Measurements from ENCODE around the gene VPS9D1. TPM values are rescaled to one million over a fixed set of nuclear protein-coding genes. Genes with fewer than 3 reads are reported as not detected.

VPS9D1 gene
- total and polyA plus RNA-seq, 4 donors, result 6.1 to 26.1 (median 18.2) TPM

DNA sequence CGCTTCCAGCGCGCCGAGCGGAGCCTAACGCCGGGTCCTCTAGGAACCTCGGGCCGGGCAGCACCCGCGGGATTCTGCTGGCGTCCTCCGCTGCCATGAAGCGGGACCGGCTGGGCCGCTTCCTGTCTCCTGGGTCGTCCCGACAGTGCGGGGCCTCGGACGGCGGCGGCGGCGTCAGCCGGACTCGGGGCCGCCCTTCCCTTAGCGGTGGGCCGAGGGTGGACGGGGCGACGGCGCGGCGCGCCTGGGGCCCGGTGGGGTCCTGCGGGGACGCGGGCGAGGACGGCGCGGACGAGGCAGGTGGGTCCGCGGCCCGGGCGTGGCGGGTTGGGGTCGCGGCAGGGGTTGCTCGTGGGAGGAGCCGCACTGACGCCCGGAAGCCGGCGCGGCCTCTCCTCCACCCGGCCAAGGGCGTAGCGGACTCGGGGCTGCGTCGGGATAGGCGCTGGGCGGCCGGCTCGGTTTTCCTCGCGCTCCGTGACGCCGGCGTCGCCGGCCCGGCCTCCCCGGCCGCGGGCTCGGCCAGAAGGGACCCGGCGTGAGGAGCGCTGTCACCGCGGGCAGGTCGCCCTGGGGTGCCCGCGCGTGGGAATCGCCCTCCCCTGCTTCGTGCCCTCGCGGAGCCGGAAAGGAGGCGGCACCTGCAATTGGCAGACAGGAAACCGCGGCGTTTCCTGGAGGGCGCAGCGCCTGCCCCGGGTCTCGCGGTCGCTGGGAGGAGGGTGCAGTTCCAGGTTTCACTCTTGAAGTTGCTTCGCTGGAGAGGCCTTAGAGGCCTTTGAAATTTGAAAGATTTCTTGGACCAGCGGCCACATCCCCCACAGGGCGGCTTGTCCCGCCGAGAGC, 1.1 kb upstream of the VPS9D1 start:
- Histone ChIP-seq H3K9me3 (ENCODE audit: control insufficient read depth in 4 of 4, insufficient read depth in 3 of 4, low read length in 3 of 4) (no peaks in the 10 kb centered on the region), H3K27me3 (ENCODE audit: control insufficient read depth in 3 of 3, insufficient read depth in 3 of 3, low read length in 2 of 3) (no peaks in the 10 kb centered on the region), H3K27ac (ENCODE audit: low read depth in 1 of 2, low read length in 1 of 2) (peak overlapping the region; percentile 96 to 98), H3K4me1 (ENCODE audit: control insufficient read depth in 5 of 5, insufficient read depth in 5 of 5, low read length in 5 of 5) (peaks cover 0 to 32% (median 19%) of the 10 kb centered on the region in 5 donors), H3K36me3 (ENCODE audit: control insufficient read depth in 4 of 4, insufficient read depth in 4 of 4, low read length in 4 of 4) (peaks cover 0 to 20% (median 13%) of the 10 kb centered on the region in 4 donors), H3K9ac (ENCODE audit: insufficient read depth in 1 of 2, low read length in 2 of 2) (no peak overlapping the region), H3K4me3 (peak overlapping the region; percentile 81)
- DNase-seq (peak; percentile 26 to 48 (median 31)), ATAC-seq (ENCODE audit: insufficient read depth, low FRiP score) (peak; percentile 42)
- 0 to 1% methylated on average over 81 to 112 of the region's 112 CpGs for WGBS, 2 donors
- TF ChIP-seq, protein P1, sequence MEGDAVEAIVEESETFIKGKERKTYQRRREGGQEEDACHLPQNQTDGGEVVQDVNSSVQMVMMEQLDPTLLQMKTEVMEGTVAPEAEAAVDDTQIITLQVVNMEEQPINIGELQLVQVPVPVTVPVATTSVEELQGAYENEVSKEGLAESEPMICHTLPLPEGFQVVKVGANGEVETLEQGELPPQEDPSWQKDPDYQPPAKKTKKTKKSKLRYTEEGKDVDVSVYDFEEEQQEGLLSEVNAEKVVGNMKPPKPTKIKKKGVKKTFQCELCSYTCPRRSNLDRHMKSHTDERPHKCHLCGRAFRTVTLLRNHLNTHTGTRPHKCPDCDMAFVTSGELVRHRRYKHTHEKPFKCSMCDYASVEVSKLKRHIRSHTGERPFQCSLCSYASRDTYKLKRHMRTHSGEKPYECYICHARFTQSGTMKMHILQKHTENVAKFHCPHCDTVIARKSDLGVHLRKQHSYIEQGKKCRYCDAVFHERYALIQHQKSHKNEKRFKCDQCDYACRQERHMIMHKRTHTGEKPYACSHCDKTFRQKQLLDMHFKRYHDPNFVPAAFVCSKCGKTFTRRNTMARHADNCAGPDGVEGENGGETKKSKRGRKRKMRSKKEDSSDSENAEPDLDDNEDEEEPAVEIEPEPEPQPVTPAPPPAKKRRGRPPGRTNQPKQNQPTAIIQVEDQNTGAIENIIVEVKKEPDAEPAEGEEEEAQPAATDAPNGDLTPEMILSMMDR (IDR thresholded peaks at IDR 0.05; ENCODE audit: control extremely low read depth, extremely low read depth), result no peak

DNA sequence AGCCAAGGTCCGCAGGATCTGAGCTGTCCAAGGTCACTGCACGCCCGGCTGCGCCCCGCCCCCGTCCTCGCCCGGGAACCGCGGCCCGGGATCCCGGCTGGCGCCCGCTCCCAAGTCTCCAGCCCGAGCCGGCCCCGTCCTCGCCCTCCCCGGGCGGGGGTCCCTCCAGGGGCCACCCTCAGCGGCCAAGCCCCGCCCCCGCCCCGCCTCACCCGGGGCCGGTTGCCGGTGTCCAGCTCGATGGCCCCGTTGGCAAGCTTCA, 216 bp downstream of the VPS9D1 start:
- Histone ChIP-seq H3K4me1 (ENCODE audit: control insufficient read depth in 5 of 5, insufficient read depth in 5 of 5, low read length in 5 of 5) (peaks cover 0 to 32% (median 19%) of the 10 kb centered on the region in 5 donors), H3K9ac (ENCODE audit: insufficient read depth in 1 of 2, low read length in 2 of 2) (no peak overlapping the region), H3K27me3 (ENCODE audit: control insufficient read depth in 3 of 3, insufficient read depth in 3 of 3, low read length in 2 of 3) (no peaks in the 10 kb centered on the region), H3K9me3 (ENCODE audit: control insufficient read depth in 4 of 4, insufficient read depth in 3 of 4, low read length in 3 of 4) (no peaks in the 10 kb centered on the region), H3K4me3 (peak overlapping the region; percentile 81), H3K36me3 (ENCODE audit: control insufficient read depth in 4 of 4, insufficient read depth in 4 of 4, low read length in 4 of 4) (peaks cover 0 to 20% (median 12%) of the 10 kb centered on the region in 4 donors), H3K27ac (ENCODE audit: low read depth in 1 of 2, low read length in 1 of 2) (peak overlapping the region; percentile 96 to 97)
- peak; percentile 1 for ATAC-seq (ENCODE audit: insufficient read depth, low FRiP score)
- no peak for DNase-seq
- WGBS, 2 donors, result 0 to 1% methylated on average over 13 to 29 of the region's 29 CpGs
- TF ChIP-seq, protein P1 (IDR thresholded peaks at IDR 0.05; ENCODE audit: control extremely low read depth, extremely low read depth), result no peak

- Histone ChIP-seq H3K27ac (ENCODE audit: low read depth in 1 of 2, low read length in 1 of 2) (no peak overlapping the region), H3K4me1 (ENCODE audit: control insufficient read depth in 5 of 5, insufficient read depth in 5 of 5, low read length in 5 of 5) (peaks cover 0 to 21% (median 8%) of the 10 kb centered on the region in 5 donors), H3K36me3 (ENCODE audit: control insufficient read depth in 4 of 4, insufficient read depth in 4 of 4, low read length in 4 of 4) (peaks cover 0 to 1% (median 0%) of the 10 kb centered on the region in 4 donors), H3K4me3 (no peak overlapping the region), H3K9me3 (ENCODE audit: control insufficient read depth in 4 of 4, insufficient read depth in 3 of 4, low read length in 3 of 4) (no peaks in the 10 kb centered on the region), H3K9ac (ENCODE audit: insufficient read depth in 1 of 2, low read length in 2 of 2) (no peak overlapping the region), H3K27me3 (ENCODE audit: control insufficient read depth in 3 of 3, insufficient read depth in 3 of 3, low read length in 2 of 3) (no peaks in the 10 kb centered on the region)
- ATAC-seq (ENCODE audit: insufficient read depth, low FRiP score) (no peak), DNase-seq (no peak)
- TF ChIP-seq, protein P1 (IDR thresholded peaks at IDR 0.05; ENCODE audit: control extremely low read depth, extremely low read depth), result no peak
- WGBS, 2 donors, result 85 to 93% methylated on average over 24 of the region's 24 CpGs
Measured at GRCh38 chr16:89717688-89718505, 2.8 kb downstream of the VPS9D1 start.
